ENCODE measurements around the gene CAPN1.

CAPN1 gene

DNA sequence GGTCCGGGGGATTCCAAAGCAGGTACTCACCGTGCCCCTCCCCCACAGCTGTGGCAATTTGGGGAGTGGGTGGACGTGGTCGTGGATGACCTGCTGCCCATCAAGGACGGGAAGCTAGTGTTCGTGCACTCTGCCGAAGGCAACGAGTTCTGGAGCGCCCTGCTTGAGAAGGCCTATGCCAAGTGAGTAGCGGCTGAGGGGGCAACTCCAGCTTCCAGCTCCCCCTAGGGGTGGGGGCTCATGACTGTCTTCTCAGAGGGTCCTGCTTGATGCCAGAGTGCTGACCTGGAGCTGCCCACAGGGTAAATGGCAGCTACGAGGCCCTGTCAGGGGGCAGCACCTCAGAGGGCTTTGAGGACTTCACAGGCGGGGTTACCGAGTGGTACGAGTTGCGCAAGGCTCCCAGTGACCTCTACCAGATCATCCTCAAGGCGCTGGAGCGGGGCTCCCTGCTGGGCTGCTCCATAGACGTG lies 4.2 kb downstream of the CAPN1 start:
- Histone ChIP-seq H3K4me3 (ENCODE audit: low read depth, low read length) (no peak overlapping the region), H3K4me1 (no peaks in the 10 kb centered on the region), H3K9me3 (no peaks in the 10 kb centered on the region), H3K27me3 (no peaks in the 10 kb centered on the region), H3K36me3 (no peaks in the 10 kb centered on the region)
- TF ChIP-seq, protein P1, sequence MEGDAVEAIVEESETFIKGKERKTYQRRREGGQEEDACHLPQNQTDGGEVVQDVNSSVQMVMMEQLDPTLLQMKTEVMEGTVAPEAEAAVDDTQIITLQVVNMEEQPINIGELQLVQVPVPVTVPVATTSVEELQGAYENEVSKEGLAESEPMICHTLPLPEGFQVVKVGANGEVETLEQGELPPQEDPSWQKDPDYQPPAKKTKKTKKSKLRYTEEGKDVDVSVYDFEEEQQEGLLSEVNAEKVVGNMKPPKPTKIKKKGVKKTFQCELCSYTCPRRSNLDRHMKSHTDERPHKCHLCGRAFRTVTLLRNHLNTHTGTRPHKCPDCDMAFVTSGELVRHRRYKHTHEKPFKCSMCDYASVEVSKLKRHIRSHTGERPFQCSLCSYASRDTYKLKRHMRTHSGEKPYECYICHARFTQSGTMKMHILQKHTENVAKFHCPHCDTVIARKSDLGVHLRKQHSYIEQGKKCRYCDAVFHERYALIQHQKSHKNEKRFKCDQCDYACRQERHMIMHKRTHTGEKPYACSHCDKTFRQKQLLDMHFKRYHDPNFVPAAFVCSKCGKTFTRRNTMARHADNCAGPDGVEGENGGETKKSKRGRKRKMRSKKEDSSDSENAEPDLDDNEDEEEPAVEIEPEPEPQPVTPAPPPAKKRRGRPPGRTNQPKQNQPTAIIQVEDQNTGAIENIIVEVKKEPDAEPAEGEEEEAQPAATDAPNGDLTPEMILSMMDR (IDR thresholded peaks at IDR 0.05; ENCODE audit: low read depth, low read length) = no peak
- DNase-seq = no peak

- H3K9me3 ChIP-seq = no peaks in the 10 kb centered on the region
- TF ChIP-seq, protein P1 (IDR thresholded peaks at IDR 0.05; ENCODE audit: low read depth, low read length) = no peak
- no peak for DNase-seq
- H3K4me1 ChIP-seq = no peaks in the 10 kb centered on the region
- H3K4me3 ChIP-seq (ENCODE audit: low read depth, low read length) = no peak overlapping the region
- H3K36me3 ChIP-seq = no peaks in the 10 kb centered on the region
- H3K27me3 ChIP-seq = no peaks in the 10 kb centered on the region
Measured at GRCh38 chr11:65186701-65187100, 5.0 kb downstream of the CAPN1 start.

GRCh38 chr11:65187146-65187675 lies 5.5 kb downstream of the CAPN1 start:
- Histone ChIP-seq H3K36me3 (no peaks in the 10 kb centered on the region), H3K4me3 (ENCODE audit: low read depth, low read length) (no peak overlapping the region), H3K9me3 (no peaks in the 10 kb centered on the region), H3K27me3 (no peaks in the 10 kb centered on the region), H3K4me1 (no peaks in the 10 kb centered on the region)
- DNase-seq = no peak
- TF ChIP-seq, protein P1 (IDR thresholded peaks at IDR 0.05; ENCODE audit: low read depth, low read length) = no peak

- no peaks in the 10 kb centered on the region for H3K36me3 ChIP-seq
Measured at GRCh38 chr11:65187971-65188461, 6.3 kb downstream of the CAPN1 start.

GRCh38 chr11:65188486-65188885 lies 6.8 kb downstream of the CAPN1 start:
- Histone ChIP-seq H3K36me3 (no peaks in the 10 kb centered on the region), H3K4me1 (no peaks in the 10 kb centered on the region), H3K9me3 (no peaks in the 10 kb centered on the region), H3K4me3 (ENCODE audit: low read depth, low read length) (no peak overlapping the region), H3K27me3 (no peaks in the 10 kb centered on the region)
- DNase-seq = no peak
- TF ChIP-seq, protein P1 (IDR thresholded peaks at IDR 0.05; ENCODE audit: low read depth, low read length) = no peak

More at GRCh38 chr11:65187971-65188461, 6.3 kb downstream of the CAPN1 start:
- DNase-seq = no peak
- TF ChIP-seq, protein P1 (IDR thresholded peaks at IDR 0.05; ENCODE audit: low read depth, low read length) = no peak
- Histone ChIP-seq H3K4me1 (no peaks in the 10 kb centered on the region), H3K9me3 (no peaks in the 10 kb centered on the region), H3K4me3 (ENCODE audit: low read depth, low read length) (no peak overlapping the region), H3K27me3 (no peaks in the 10 kb centered on the region)

DNA sequence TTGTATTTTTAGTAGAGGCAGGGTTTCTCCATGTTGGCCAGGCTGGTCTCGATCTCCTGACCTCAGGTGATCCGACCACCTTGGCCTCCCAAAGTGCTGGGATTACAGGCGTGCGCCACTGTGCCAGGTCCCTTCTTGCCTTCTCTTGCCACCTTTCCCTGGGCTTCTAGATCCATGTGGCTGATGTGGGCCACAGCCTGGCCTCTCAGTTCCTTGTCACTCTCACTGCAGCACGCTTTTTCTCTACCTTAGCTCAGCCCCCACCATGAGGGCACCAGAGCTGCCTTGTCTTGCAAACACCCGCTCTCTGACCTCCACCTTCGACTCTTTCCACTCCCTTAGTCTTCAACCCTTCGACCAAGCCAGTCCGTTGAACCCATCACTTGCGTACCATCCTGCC lies 7.5 kb downstream of the CAPN1 start:
- Histone ChIP-seq H3K4me1 (no peaks in the 10 kb centered on the region), H3K27me3 (no peaks in the 10 kb centered on the region), H3K4me3 (ENCODE audit: low read depth, low read length) (no peak overlapping the region), H3K9me3 (no peaks in the 10 kb centered on the region), H3K36me3 (no peaks in the 10 kb centered on the region)
- DNase-seq = no peak
- TF ChIP-seq, protein P1 (IDR thresholded peaks at IDR 0.05; ENCODE audit: low read depth, low read length) = no peak
